K562 (cell line): ENCODE results near the gene FAM200B. TPM values are rescaled to one million over a fixed set of nuclear protein-coding genes. Genes with fewer than 3 reads are reported as not detected.

Source experiments
- ATAC-seq: fragments of 200-7000 bp; cut with Tn5 transposase; 3 replicates; pipeline ENCODE4 v1.9.1; 2020; ENCODE audit warnings: moderate library complexity
- BruUV-seq: library from RNA; stranded (reverse); fragments of 400-500 nt; replicated peaks from 2 replicates; lab custom pipeline; 2021; lab: Mats Ljungman, UMichigan
- CTCF ChIA-PET: fragments of 300-600 bp; formaldehyde crosslinking; extraction: SDS; loops from one replicate; lab custom pipeline; 2021; ENCODE audit warnings: low intra/inter-chr PET ratio; lab: Yijun Ruan, JAX
- POLR2A ChIA-PET: fragments of 300-600, 350-650 bp; sonication (Branson Sonifier 250); formaldehyde crosslinking; extraction: SDS; loops from one replicate; lab custom pipeline; 2021; ENCODE audit warnings: antibody characterized with exemption, inconsistent platforms; lab: Yijun Ruan, JAX
- DNase-seq, 4 experiments: peaks; one replicate each; pipeline versions ENCODE4 v3.0.0 to v3.0.0-alpha.2; 2011 to 2018; ENCODE audit warnings: low spot score in 3 of 4, mixed read lengths in 3 of 4; ENCODE audit errors: extremely low read depth in 1 of 4
- FAIRE-seq: peaks from 2 replicates; lab custom pipeline; 2011; peaks lifted over from hg19 to GRCh38; lab: Jason Lieb, UNC
- H2AFZ ChIP-seq: 2 replicates; pipeline ENCODE4 v1.6.0; 2011; ENCODE audit warnings: low read depth, low read length, control low read depth, inconsistent platforms
- H3K27ac ChIP-seq: fragments of 200-600 bp; 3 replicates; pipeline ENCODE4 v1.8.0; 2011; ENCODE audit warnings: low read depth, mild to moderate bottlenecking, control low read depth, inconsistent platforms, low read length, moderate library complexity, mixed read lengths; ENCODE audit errors: extremely low read depth
- H3K27me3 ChIP-seq, 2 experiments: fragments of 300-600 bp in 1 of 2; 2 replicates in 1 of 2; 3 replicates in 1 of 2; pipeline versions ENCODE4 v1.6.0 to v1.8.0; 2011; ENCODE audit warnings: inconsistent platforms in 2 of 2, low read length in 2 of 2, mild to moderate bottlenecking in 1 of 2, mixed read lengths in 1 of 2, moderate library complexity in 1 of 2; ENCODE audit not compliant: control insufficient read depth in 2 of 2, insufficient read depth in 2 of 2
- H3K36me3 ChIP-seq: fragments of 300-600 bp; 3 replicates; pipeline ENCODE4 v1.8.0; 2011; ENCODE audit warnings: mild to moderate bottlenecking, low read length, inconsistent platforms; ENCODE audit not compliant: control insufficient read depth, insufficient read depth
- H3K4me1 ChIP-seq, 2 experiments: fragments of 200-600 bp in 1 of 2; replicated peaks in 1 of 2; 2 replicates in 1 of 2; 3 replicates in 1 of 2; pipeline versions ENCODE4 v1.5.1 to v1.8.0; 2011; ENCODE audit warnings: inconsistent platforms in 2 of 2, low read length in 2 of 2, mild to moderate bottlenecking in 1 of 2, mixed read lengths in 1 of 2, moderate library complexity in 1 of 2; ENCODE audit not compliant: control insufficient read depth in 2 of 2, insufficient read depth in 2 of 2
- H3K4me2 ChIP-seq: 2 replicates; pipeline ENCODE4 v1.6.1; 2011; ENCODE audit warnings: low read length, control low read depth, inconsistent platforms, mixed read lengths; ENCODE audit not compliant: insufficient read depth
- H3K4me3 ChIP-seq: fragments of 200-600 bp; sonication (generic), shearing (Covaris generic); 2 replicates; pipeline ENCODE4 v1.5.1; 2016; ENCODE audit warnings: control low read depth, inconsistent platforms
- H3K79me2 ChIP-seq: fragments of 200-600 bp; 3 replicates; pipeline ENCODE4 v1.8.0; 2011; ENCODE audit warnings: low read length, inconsistent platforms; ENCODE audit not compliant: control insufficient read depth, insufficient read depth
- H3K9ac ChIP-seq, 2 experiments: 2 replicates each; pipeline versions ENCODE4 v1.6.0 to v1.6.1; 2011; ENCODE audit warnings: low read depth in 2 of 2, low read length in 2 of 2, control low read depth in 1 of 2, inconsistent platforms in 1 of 2, mild to moderate bottlenecking in 1 of 2, mixed read lengths in 1 of 2; ENCODE audit not compliant: insufficient read depth in 1 of 2
- H3K9me1 ChIP-seq: one replicate; pipeline ENCODE4 v1.6.0; 2011; ENCODE audit warnings: inconsistent platforms, mild to moderate bottlenecking, low read length, moderate library complexity; ENCODE audit not compliant: control insufficient read depth, insufficient read depth
- H3K9me3 ChIP-seq: replicated peaks from 2 replicates; pipeline ENCODE4 v1.5.1; 2011; ENCODE audit warnings: low read depth, low read length, inconsistent platforms; ENCODE audit not compliant: control insufficient read depth, insufficient read depth
- H4K20me1 ChIP-seq: replicated peaks from 2 replicates; pipeline ENCODE4 v1.6.1; 2011; ENCODE audit warnings: low read length, inconsistent platforms, mixed read lengths; ENCODE audit not compliant: control insufficient read depth, insufficient read depth
- ARNT ChIP-seq, 2 experiments: fragments of 450-650 bp; IDR thresholded peaks; 2 replicates each; pipeline ENCODE4 v1.6.1; 2016; ENCODE audit warnings: mild to moderate bottlenecking in 1 of 2
- CREBBP ChIP-seq: IDR thresholded peaks from one replicate; pipeline ENCODE4 v1.6.1; 2012; ENCODE audit warnings: low read depth, mild to moderate bottlenecking, control low read depth, inconsistent platforms, low read length
- EP300 ChIP-seq: IDR thresholded peaks from 2 replicates; pipeline ENCODE4 v1.6.1; 2012; ENCODE audit warnings: low read length, improper control_type of control experiment
- GABPB2 ChIP-seq: fragments of 250-450 bp; sonication (Bioruptor Pico); conservative IDR thresholded peaks from 2 replicates; pipeline ENCODE4 v1.5.1; 2021; ENCODE audit warnings: mild to moderate bottlenecking
- GATA2 ChIP-seq: sonication (generic); formaldehyde crosslinking; IDR thresholded peaks from 2 replicates; pipeline ENCODE4 v1.4.0; 2020; ENCODE audit warnings: mild to moderate bottlenecking, missing genetic modification reagents
- GTF2A2 ChIP-seq: IDR thresholded peaks from 2 replicates; pipeline ENCODE4 v1.6.1; 2016; ENCODE audit warnings: mild to moderate bottlenecking, missing genetic modification characterization, missing compliant biosample characterization
- HMG20B ChIP-seq: fragments of 250-450 bp; sonication (Bioruptor Pico); IDR thresholded peaks from 2 replicates; pipeline ENCODE4 v1.5.0; 2021; ENCODE audit warnings: mild to moderate bottlenecking
- KDM1A ChIP-seq, 2 experiments: fragments of 450-650 bp; IDR thresholded peaks; 2 replicates each; pipeline ENCODE4 v1.6.1; 2016; ENCODE audit warnings: mild to moderate bottlenecking in 2 of 2
- NUFIP1 ChIP-seq: fragments of 450-650 bp; IDR thresholded peaks from 2 replicates; pipeline ENCODE4 v1.6.1; 2018; ENCODE audit not compliant: partially characterized antibody
- RFX7 ChIP-seq: fragments of 250-450 bp; sonication (Bioruptor Pico); IDR thresholded peaks from 2 replicates; pipeline ENCODE4 v1.5.1; 2021; ENCODE audit warnings: mild to moderate bottlenecking
- SNIP1 ChIP-seq: fragments of 450-650 bp; IDR thresholded peaks from 2 replicates; pipeline ENCODE4 v1.7.1; 2017; ENCODE audit warnings: low read depth, mild to moderate bottlenecking
- TOE1 ChIP-seq, 2 experiments: fragments of 450-650 bp in 1 of 2; sonication (generic) in 1 of 2; formaldehyde crosslinking in 1 of 2; IDR thresholded peaks; 2 replicates each; pipeline versions ENCODE4 v1.7.1 to v1.8.0; 2016 to 2022; ENCODE audit warnings: borderline replicate concordance in 2 of 2, mild to moderate bottlenecking in 2 of 2, antibody characterized with exemption in 1 of 2, inconsistent platforms in 1 of 2, low read depth in 1 of 2, missing genetic modification reagents in 1 of 2, moderate library complexity in 1 of 2
- ZBTB9 ChIP-seq: fragments of 450-650 bp; formaldehyde crosslinking; IDR thresholded peaks from 2 replicates; pipeline ENCODE4 v1.4.0; 2020; ENCODE audit warnings: mild to moderate bottlenecking, moderate library complexity
- ZNF239 ChIP-seq: fragments of 250-450 bp; sonication (Bioruptor Pico); IDR thresholded peaks from 2 replicates; pipeline ENCODE4 v1.4.0; 2020; ENCODE audit warnings: mild to moderate bottlenecking
- ZNF280B ChIP-seq: fragments of 250-450 bp; sonication (Bioruptor Pico); IDR thresholded peaks from 2 replicates; pipeline ENCODE4 v1.5.1; 2021; ENCODE audit warnings: mild to moderate bottlenecking
- ZSCAN29 ChIP-seq: fragments of 450-650 bp; IDR thresholded peaks from 2 replicates; pipeline ENCODE4 v1.6.1; 2017
- WGBS: fragments of 100-300 bp; shearing (Covaris generic); methylation state at CpG from one replicate; pipeline ENCODE4 v1.1.6; 2016; ENCODE audit warnings: low coverage, mixed read lengths; ENCODE audit not compliant: insufficient coverage; ENCODE audit errors: missing lambda C conversion rate; 5-methylcytosine and 5-hydroxymethylcytosine counted together
- in situ Hi-C: fragments of 300-500 bp; cut with MboI; formaldehyde crosslinking; loops from 4 replicates; pipeline ENCODE4 v1.15.0; 2018; ENCODE audit warnings: inconsistent platforms, mixed read lengths
- intact Hi-C: fragments of 100-400 bp; cut with micrococcal nuclease; formaldehyde crosslinking; loops from 2 replicates; pipeline ENCODE4 v1.14.2; 2022
- polyA plus RNA-seq, 8 experiments: library from polyadenylated mRNA; depleted of rRNA in 4 of 8; stranded (reverse) in 5 of 8; unstranded in 3 of 8; fragments of >200 nt; fragmentation: Nextera tagmentation in 2 of 8; fragmentation: Illumina TruSeq in 1 of 8; extraction: Ambion mirVana in 2 of 8; extraction: Trizol in 1 of 8; gene quantifications; 2 replicates each; pipeline versions ENCODE4 v1.2.1 to v1.2.3, GENCODE V29; 2011 to 2014; ENCODE audit warnings: inconsistent platforms in 1 of 8, missing spikeins in 1 of 8
- total RNA-seq, 7 experiments: library from RNA; depleted of rRNA in 6 of 7; stranded (reverse); fragments of >200 nt in 6 of 7; fragmentation: Illumina TruSeq in 2 of 7; extraction: Trizol in 2 of 7; gene quantifications; 2 replicates each; pipeline versions ENCODE4 v1.2.1 to v1.2.3, GENCODE V29; 2011 to 2021; ENCODE audit warnings: low replicate concordance in 1 of 7
- TF ChIP-seq, protein P1 (sequence below): IDR thresholded peaks from 3 replicates; pipeline ENCODE4 v1.6.1; 2011; ENCODE audit warnings: borderline replicate concordance, mild to moderate bottlenecking; ENCODE audit not compliant: insufficient read length, insufficient read depth

Gene FAM200B
- total and polyA plus RNA-seq, 9 of the 15 experiments (the other 6 are each of a cell fraction or from before 2014, with no cell fraction given) = 17.4 to 48.0 (median 25.5) TPM

DNA sequence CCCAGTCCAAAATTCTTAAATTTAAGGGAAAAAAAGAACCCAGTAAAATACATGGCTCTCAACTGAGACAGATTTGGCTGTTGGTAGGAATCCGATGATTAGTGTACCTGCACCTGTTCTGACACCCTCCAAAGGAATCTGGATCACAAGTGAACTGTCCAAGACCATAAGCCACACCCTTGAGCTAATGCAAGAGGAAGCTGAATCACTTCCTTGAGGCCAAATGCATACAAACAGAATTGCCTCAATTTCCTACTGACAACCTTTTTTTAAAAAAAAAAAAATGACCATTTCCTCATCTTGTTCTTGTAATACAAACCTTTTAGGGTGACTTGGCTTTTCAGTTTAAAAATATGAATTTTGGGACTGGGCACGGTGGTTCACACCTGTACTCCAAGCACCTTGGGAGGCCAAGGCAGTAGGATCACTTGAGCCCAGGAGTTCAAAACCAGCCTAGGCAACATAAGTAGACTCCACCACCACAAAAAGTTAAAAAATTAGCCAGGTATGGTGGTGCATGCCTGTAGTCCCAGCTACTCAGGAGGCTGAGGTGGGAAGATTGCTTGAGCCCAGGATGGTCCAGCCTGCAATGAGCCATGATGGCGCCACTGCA, 15.8 kb upstream of the FAM200B start:
- ChIA-PET POLR2A (no interaction called here), CTCF (no interaction called here)
- no peaks in the 10 kb centered on the region for H3K4me1 ChIP-seq
- no peak overlapping the region for H3K4me2 ChIP-seq
- no peak overlapping the region for H3K9ac ChIP-seq
- DNase-seq (no peak), FAIRE-seq (no peak), ATAC-seq (no peak)
- BruUV-seq = no TSS peak
- H3K9me1 ChIP-seq = no peaks in the 10 kb centered on the region
- no peaks in the 10 kb centered on the region for H4K20me1 ChIP-seq
- H2AFZ ChIP-seq = no peak overlapping the region
- intact Hi-C loops (no loop called here), in situ Hi-C loops (loop anchor here (25.0 kb wide), 1 partner anchor 654 kb away; the partner anchor contains the start of gene CPEB2)
- no peak overlapping the region for H3K4me3 ChIP-seq
- no peaks in the 10 kb centered on the region for H3K27me3 ChIP-seq
- no peaks in the 10 kb centered on the region for H3K9me3 ChIP-seq
- H3K36me3 ChIP-seq = peaks cover 12% of the 10 kb centered on the region; the same call in 1 of the 3 replicates
- WGBS = 82% methylated on average over 3 of the region's 3 CpGs
- no peaks in the 10 kb centered on the region for H3K79me2 ChIP-seq
- H3K27ac ChIP-seq = no peak overlapping the region
- TF ChIP-seq GATA2 (no peak), ZSCAN29 (no peak), CREBBP (no peak), GABPB2 (no peak), ZNF239 (CRISPR knock-in tag) (no peak), RFX7 (CRISPR knock-in tag) (no peak), SNIP1 (no peak), GTF2A2 (tag) (no peak), ARNT (IDR thresholded peaks at IDR 0.05) (no peak), EP300 (no peak), KDM1A (IDR thresholded peaks at IDR 0.05) (no peak), HMG20B (CRISPR knock-in tag) (no peak), TOE1 (IDR thresholded peaks at IDR 0.05; ENCODE audit: borderline replicate concordance) (no peak), TOE1 (CRISPR knock-in tag; IDR thresholded peaks at IDR 0.05; ENCODE audit: borderline replicate concordance, low read depth) (no peak), ZBTB9 (CRISPR knock-in tag) (no peak), NUFIP1 (no peak), ZNF280B (CRISPR knock-in tag) (no peak)
- TF ChIP-seq, protein P1, sequence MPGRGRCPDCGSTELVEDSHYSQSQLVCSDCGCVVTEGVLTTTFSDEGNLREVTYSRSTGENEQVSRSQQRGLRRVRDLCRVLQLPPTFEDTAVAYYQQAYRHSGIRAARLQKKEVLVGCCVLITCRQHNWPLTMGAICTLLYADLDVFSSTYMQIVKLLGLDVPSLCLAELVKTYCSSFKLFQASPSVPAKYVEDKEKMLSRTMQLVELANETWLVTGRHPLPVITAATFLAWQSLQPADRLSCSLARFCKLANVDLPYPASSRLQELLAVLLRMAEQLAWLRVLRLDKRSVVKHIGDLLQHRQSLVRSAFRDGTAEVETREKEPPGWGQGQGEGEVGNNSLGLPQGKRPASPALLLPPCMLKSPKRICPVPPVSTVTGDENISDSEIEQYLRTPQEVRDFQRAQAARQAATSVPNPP = no peak
